HepG2 (cell line): ENCODE measurements around the gene DIAPH1.

ENCODE experiments used
- MIER3 ChIP-seq: IDR thresholded peaks from 2 replicates; pipeline ENCODE4 v1.6.1; 2016; ENCODE audit warnings: missing compliant biosample characterization, borderline replicate concordance
- SIN3A ChIP-seq: IDR thresholded peaks from 2 replicates; pipeline ENCODE4 v1.6.1; 2011; ENCODE audit warnings: low read depth, mild to moderate bottlenecking, control low read depth, low read length, borderline replicate concordance
- ZFP41 ChIP-seq: sonication (generic); formaldehyde crosslinking; IDR thresholded peaks from 2 replicates; pipeline ENCODE4 v1.4.0; 2020; ENCODE audit warnings: mild to moderate bottlenecking, missing genetic modification reagents, borderline replicate concordance

DNA sequence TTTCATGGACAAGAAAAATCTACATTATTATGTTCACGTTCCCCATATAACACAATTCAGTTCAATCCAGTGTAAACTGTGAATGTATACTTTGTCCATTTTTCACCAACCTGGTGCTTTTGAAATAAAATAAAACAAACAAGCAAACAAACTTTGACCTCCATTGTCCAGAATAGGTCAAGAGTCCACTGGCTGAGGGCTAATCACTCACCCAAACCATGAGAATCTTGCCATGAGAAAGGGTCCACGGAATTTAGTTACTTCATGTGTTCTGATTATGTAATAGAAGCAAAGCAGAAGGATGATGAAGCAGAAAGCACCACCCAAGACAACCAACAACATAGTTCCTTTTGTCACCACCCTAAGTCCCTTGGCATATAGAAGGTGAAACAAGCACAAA is 28.7 kb downstream of the DIAPH1 start:
- TF ChIP-seq ZFP41 (CRISPR knock-in tag) = no peak
- TF ChIP-seq MIER3 = no peak; the same call in 1 of the 2 replicates
- no peak for TF ChIP-seq SIN3A
